CD14-positive monocyte (primary cell): Measurements from ENCODE around the gene PLPPR5. TPM values are rescaled to one million over a fixed set of nuclear protein-coding genes. Genes with fewer than 3 reads are reported as not detected.

ENCODE experiments used
- DNase-seq, 3 donors: peaks; one replicate each; pipeline ENCODE4 v3.0.0-alpha.2; 2011 to 2022
- H2AFZ ChIP-seq: 2 replicates; pipeline ENCODE4 v1.6.0; 2012; ENCODE audit warnings: mild to moderate bottlenecking, low read depth, low read length, inconsistent platforms; ENCODE audit not compliant: insufficient read depth, poor library complexity, severe bottlenecking
- H3K27ac ChIP-seq, 2 donors: 1 replicate in 1 of 2; 2 replicates in 1 of 2; pipeline ENCODE4 v1.5.1; 2012 to 2013; ENCODE audit warnings: low read length in 2 of 2, control low read depth in 1 of 2, inconsistent platforms in 1 of 2, low read depth in 1 of 2, mild to moderate bottlenecking in 1 of 2
- H3K27me3 ChIP-seq, 2 donors: one replicate each; pipeline versions ENCODE4 v1.6.0 to v1.6.1; 2011 to 2013; ENCODE audit warnings: low read length in 2 of 2; ENCODE audit not compliant: control insufficient read depth in 2 of 2, insufficient read depth in 2 of 2
- H3K36me3 ChIP-seq, 2 donors: replicated peaks in 1 of 2; 1 replicate in 1 of 2; 2 replicates in 1 of 2; pipeline versions ENCODE4 v1.5.1 to v1.6.1; 2012 to 2013; ENCODE audit warnings: low read length in 2 of 2, control low read depth in 1 of 2, inconsistent platforms in 1 of 2, mild to moderate bottlenecking in 1 of 2; ENCODE audit not compliant: insufficient read depth in 2 of 2, control insufficient read depth in 1 of 2
- H3K4me1 ChIP-seq, 2 donors: 1 replicate in 1 of 2; 2 replicates in 1 of 2; pipeline versions ENCODE4 v1.5.1 to v1.6.1; 2012 to 2013; ENCODE audit warnings: low read length in 2 of 2, control low read depth in 1 of 2, inconsistent platforms in 1 of 2, mild to moderate bottlenecking in 1 of 2, moderate library complexity in 1 of 2; ENCODE audit not compliant: insufficient read depth in 2 of 2, control insufficient read depth in 1 of 2
- H3K4me2 ChIP-seq: replicated peaks from 2 replicates; pipeline ENCODE3; 2012; ENCODE audit warnings: low read length, moderate library complexity, mild to moderate bottlenecking; ENCODE audit not compliant: poor library complexity, severe bottlenecking; ENCODE audit errors: extremely low read depth
- H3K4me3 ChIP-seq, 3 experiments: fragments of 200-600 bp in 1 of 3; sonication (generic) in 1 of 3; replicated peaks in 1 of 3; 1 replicate in 2 of 3; 2 replicates in 1 of 3; pipeline ENCODE4 v1.5.1; 2011 to 2013; ENCODE audit warnings: low read length in 3 of 3, mild to moderate bottlenecking in 3 of 3, control low read depth in 2 of 3, low read depth in 2 of 3, inconsistent platforms in 1 of 3, moderate library complexity in 1 of 3
- H3K79me2 ChIP-seq: 2 replicates; pipeline ENCODE4 v1.6.0; 2012; ENCODE audit warnings: mild to moderate bottlenecking, control low read depth, inconsistent platforms, low read length, moderate library complexity; ENCODE audit not compliant: insufficient read depth
- H3K9ac ChIP-seq: 2 replicates; pipeline ENCODE4 v1.6.0; 2017; ENCODE audit warnings: low read length, mild to moderate bottlenecking; ENCODE audit not compliant: insufficient read depth, poor library complexity, severe bottlenecking
- H3K9me3 ChIP-seq, 2 donors: replicated peaks in 1 of 2; 1 replicate in 1 of 2; 2 replicates in 1 of 2; pipeline versions ENCODE4 v1.5.1 to v1.6.1; 2012 to 2013; ENCODE audit warnings: low read length in 2 of 2, control low read depth in 1 of 2; ENCODE audit not compliant: control insufficient read depth in 1 of 2, insufficient read depth in 1 of 2
- H4K20me1 ChIP-seq: 2 replicates; pipeline ENCODE4 v1.6.0; 2012; ENCODE audit warnings: mild to moderate bottlenecking, low read length, control low read depth, moderate library complexity; ENCODE audit not compliant: insufficient read depth
- H3K27ac Mint-ChIP-seq, 7 donors: one replicate each; pipeline ENCODE4 v1.8.0; 2020; ENCODE audit warnings: mild to moderate bottlenecking in 7 of 7, mixed read lengths in 7 of 7, moderate library complexity in 6 of 7, inconsistent platforms in 2 of 7
- H3K27me3 Mint-ChIP-seq, 3 donors: one replicate each; pipeline ENCODE4 v1.8.0; 2021 to 2022; ENCODE audit warnings: low read depth in 3 of 3, mild to moderate bottlenecking in 3 of 3, mixed read lengths in 3 of 3, moderate library complexity in 3 of 3, inconsistent platforms in 1 of 3
- H3K36me3 Mint-ChIP-seq, 2 donors: one replicate each; pipeline ENCODE4 v1.8.0; 2020; ENCODE audit warnings: mixed read lengths in 2 of 2, inconsistent platforms in 1 of 2, mild to moderate bottlenecking in 1 of 2
- H3K4me1 Mint-ChIP-seq: one replicate; pipeline ENCODE4 v1.8.0; 2020; ENCODE audit warnings: mild to moderate bottlenecking, mixed read lengths
- H3K4me3 Mint-ChIP-seq, 2 donors: one replicate each; pipeline ENCODE4 v1.8.0; 2020; ENCODE audit warnings: mild to moderate bottlenecking in 2 of 2, mixed read lengths in 2 of 2, moderate library complexity in 1 of 2
- H3K9me3 Mint-ChIP-seq, 7 donors: one replicate each; pipeline ENCODE4 v1.8.0; 2020 to 2022; ENCODE audit warnings: mixed read lengths in 7 of 7, mild to moderate bottlenecking in 6 of 7, moderate library complexity in 6 of 7, inconsistent platforms in 2 of 7
- CTCF ChIP-seq: fragments of 200-600 bp; IDR thresholded peaks from one replicate; pipeline ENCODE4 v1.8.0; 2022; ENCODE audit warnings: antibody characterized with exemption, mild to moderate bottlenecking
- WGBS: methylation state at CpG from one replicate; pipeline ENCODE4 v1.1.5; 2013; ENCODE audit warnings: missing lambda C conversion rate; ENCODE audit not compliant: insufficient coverage; 5-methylcytosine and 5-hydroxymethylcytosine counted together
- intact Hi-C, 2 donors: fragments of 100-400 bp; cut with micrococcal nuclease; formaldehyde crosslinking; loops; one replicate each; pipeline versions ENCODE4 v1.15.0 to v1.15.1; 2023
- polyA plus RNA-seq, 3 donors: library from polyadenylated mRNA; depleted of rRNA in 1 of 3; unstranded in 2 of 3; stranded (reverse) in 1 of 3; fragments of 300-500 nt in 2 of 3; fragments of >200 nt in 1 of 3; fragmentation: Illumina TruSeq in 2 of 3; gene quantifications; 1 replicate in 2 of 3; 2 replicates in 1 of 3; pipeline ENCODE4 v1.2.3, GENCODE V29; 2012 to 2021

Gene PLPPR5
- polyA plus RNA-seq, 3 donors, result not detected

GRCh38 chr1:98981917-98982513 lies 22.6 kb downstream of the PLPPR5 start:
- no peak overlapping the region for H2AFZ ChIP-seq
- H3K27me3 Mint-ChIP-seq, result no peaks in the 10 kb centered on the region
- no peak overlapping the region for H3K27ac ChIP-seq
- H3K4me2 ChIP-seq, result no peak overlapping the region
- no peak for TF ChIP-seq CTCF
- intact Hi-C loops, result no loop called here
- H3K4me3 Mint-ChIP-seq, result no peak overlapping the region
- no CpG with 5 or more reads among the region's 3 CpGs for WGBS
- H4K20me1 ChIP-seq, result no peaks in the 10 kb centered on the region
- H3K27me3 ChIP-seq, result no peaks in the 10 kb centered on the region
- no peak overlapping the region for H3K4me3 ChIP-seq
- H3K9ac ChIP-seq, result no peak overlapping the region
- H3K27ac Mint-ChIP-seq, result no peak overlapping the region
- no peaks in the 10 kb centered on the region for H3K9me3 ChIP-seq
- peaks cover 3 to 9% (median 4%) of the 10 kb centered on the region in 7 donors for H3K9me3 Mint-ChIP-seq
- no peaks in the 10 kb centered on the region for H3K36me3 Mint-ChIP-seq
- H3K36me3 ChIP-seq, result no peaks in the 10 kb centered on the region
- no peaks in the 10 kb centered on the region for H3K4me1 ChIP-seq
- no peaks in the 10 kb centered on the region for H3K4me1 Mint-ChIP-seq
- H3K79me2 ChIP-seq, result no peaks in the 10 kb centered on the region
- no peak for DNase-seq

GRCh38 chr1:98979463-98979862 lies 25.2 kb downstream of the PLPPR5 start:
- Mint-ChIP-seq H3K4me1 (no peaks in the 10 kb centered on the region), H3K9me3 (peaks cover 3 to 9% (median 4%) of the 10 kb centered on the region in 7 donors), H3K4me3 (no peak overlapping the region), H3K36me3 (no peaks in the 10 kb centered on the region), H3K27me3 (no peaks in the 10 kb centered on the region), H3K27ac (no peak overlapping the region)
- Histone ChIP-seq H3K9me3 (no peaks in the 10 kb centered on the region), H3K4me3 (no peak overlapping the region), H3K27ac (no peak overlapping the region), H4K20me1 (no peaks in the 10 kb centered on the region), H2AFZ (no peak overlapping the region), H3K4me1 (no peaks in the 10 kb centered on the region), H3K79me2 (no peaks in the 10 kb centered on the region), H3K4me2 (no peak overlapping the region), H3K27me3 (no peaks in the 10 kb centered on the region), H3K9ac (no peak overlapping the region), H3K36me3 (no peaks in the 10 kb centered on the region)
- intact Hi-C loops, result no loop called here
- no peak for TF ChIP-seq CTCF
- WGBS, result 88% methylated on average over 2 of the region's 2 CpGs
- DNase-seq, result no peak
